Measurements from ENCODE around the gene SGPP2.

DNA sequence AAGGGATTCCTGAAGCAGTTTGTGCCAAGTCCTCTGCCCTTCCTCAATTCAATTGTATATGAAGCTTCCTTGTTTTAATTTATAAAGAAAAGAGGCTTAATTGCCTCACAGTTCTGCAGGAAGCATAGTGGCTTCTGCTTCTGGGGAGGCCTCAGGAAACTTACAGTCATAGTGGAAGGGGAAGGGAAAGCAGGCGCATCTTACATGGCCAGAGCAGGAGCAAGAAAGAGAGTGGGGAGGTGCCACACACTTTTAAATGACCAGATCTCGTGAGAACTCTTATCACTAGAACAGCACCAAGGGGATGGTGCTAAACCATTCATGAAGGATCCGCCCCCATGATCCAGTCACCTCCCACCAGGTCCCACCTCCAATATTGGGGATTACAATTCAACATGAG is 114.2 kb downstream of the SGPP2 start:
- no peak for TF ChIP-seq POLR2A (IDR thresholded peaks at IDR 0.05; ENCODE audit: low read length)
- TF ChIP-seq GATA1 (IDR thresholded peaks at IDR 0.05; ENCODE audit: low read depth, low read length), result no peak
